ENCODE results near the gene GNG11.

GNG11 gene

GRCh38 chr7:93948106-93948505 is 26.6 kb downstream of the GNG11 start:
- no peak for TF ChIP-seq CTCF (IDR thresholded peaks at IDR 0.05; ENCODE audit: low read length, missing control alignments)
- H3K4me3 ChIP-seq (replicated peaks; ENCODE audit: low read depth, low read length): no peak overlapping the region
- peak; percentile 51 for DNase-seq (ENCODE audit: low read depth)

DNA sequence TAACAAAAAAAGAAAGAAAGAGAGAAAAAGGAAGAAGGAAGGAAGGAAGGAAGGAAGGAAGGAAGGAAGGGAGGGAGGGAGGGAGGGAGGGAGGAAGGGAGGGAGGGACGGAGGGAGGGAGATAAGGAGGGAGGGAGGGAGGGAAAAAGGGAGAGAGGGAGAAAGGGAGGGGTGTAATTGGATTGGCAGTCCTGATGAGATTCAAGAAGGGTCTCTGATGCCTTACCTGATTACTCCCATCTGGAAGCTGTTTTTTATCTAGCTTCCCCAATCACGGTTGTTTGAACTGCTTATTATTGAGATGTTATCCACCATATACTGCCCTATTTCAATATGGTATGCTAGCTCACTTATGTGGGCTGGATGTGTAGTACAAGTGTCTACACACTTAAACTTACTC is 27.3 kb downstream of the GNG11 start:
- H3K4me3 ChIP-seq (replicated peaks; ENCODE audit: low read depth, low read length): no peak overlapping the region
- no peak for TF ChIP-seq CTCF (IDR thresholded peaks at IDR 0.05; ENCODE audit: low read length, missing control alignments)
- no peak for DNase-seq (ENCODE audit: low read depth)

- TF ChIP-seq CTCF (IDR thresholded peaks at IDR 0.05; ENCODE audit: low read length, missing control alignments): no peak
- H3K4me3 ChIP-seq (replicated peaks; ENCODE audit: low read depth, low read length): no peak overlapping the region
- DNase-seq (ENCODE audit: low read depth): peak; percentile 86
Observed at GRCh38 chr7:93949423-93949822, 27.9 kb downstream of the GNG11 start.

- no peak for TF ChIP-seq CTCF (IDR thresholded peaks at IDR 0.05; ENCODE audit: low read length, missing control alignments)
- H3K4me3 ChIP-seq (replicated peaks; ENCODE audit: low read depth, low read length): no peak overlapping the region
- no peak for DNase-seq (ENCODE audit: low read depth)
Observed at GRCh38 chr7:93955304-93955703, 33.8 kb downstream of the GNG11 start.

- no peak for DNase-seq (ENCODE audit: low read depth)
- H3K4me3 ChIP-seq (replicated peaks; ENCODE audit: low read depth, low read length): no peak overlapping the region
- TF ChIP-seq CTCF (IDR thresholded peaks at IDR 0.05; ENCODE audit: low read length, missing control alignments): no peak
Observed at GRCh38 chr7:93957767-93958166, 36.2 kb downstream of the GNG11 start.

- DNase-seq (ENCODE audit: low read depth): peak; percentile 42
- TF ChIP-seq CTCF (IDR thresholded peaks at IDR 0.05; ENCODE audit: low read length, missing control alignments): no peak
- no peak overlapping the region for H3K4me3 ChIP-seq (replicated peaks; ENCODE audit: low read depth, low read length)
Observed at GRCh38 chr7:93958216-93958615, 36.7 kb downstream of the GNG11 start.

DNA sequence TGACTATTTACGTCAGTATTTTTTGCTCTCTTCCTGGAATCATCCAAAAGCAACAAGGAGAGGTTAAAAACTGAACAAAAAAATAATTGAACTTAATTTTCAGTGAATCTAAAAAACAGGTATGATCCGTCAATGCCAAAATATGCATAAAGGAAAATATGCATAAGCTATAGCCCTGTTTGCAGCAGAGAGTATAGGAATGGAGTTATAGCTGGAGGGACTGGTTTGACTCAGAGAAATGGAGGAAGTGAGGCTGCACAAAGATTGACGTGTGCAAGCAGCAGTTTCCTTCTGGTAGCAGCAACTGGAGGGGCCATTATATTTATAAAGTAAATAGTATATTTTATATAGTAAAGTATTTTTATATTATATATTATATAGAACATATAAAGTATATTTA is 37.1 kb downstream of the GNG11 start:
- no peak for DNase-seq (ENCODE audit: low read depth)
- TF ChIP-seq CTCF (IDR thresholded peaks at IDR 0.05; ENCODE audit: low read length, missing control alignments): no peak
- no peak overlapping the region for H3K4me3 ChIP-seq (replicated peaks; ENCODE audit: low read depth, low read length)
